GM19035 (cell line): ENCODE data around the gene AP3B2.

Source experiments
- ATAC-seq: cut with Tn5 transposase; IDR thresholded peaks from one replicate; pipeline ENCODE4 v1.9.1; 2021; ENCODE audit not compliant: unreplicated experiment

AP3B2 gene

GRCh38 chr15:82697735-82698407, 11.8 kb downstream of the AP3B2 start:
- no peak for ATAC-seq

DNA sequence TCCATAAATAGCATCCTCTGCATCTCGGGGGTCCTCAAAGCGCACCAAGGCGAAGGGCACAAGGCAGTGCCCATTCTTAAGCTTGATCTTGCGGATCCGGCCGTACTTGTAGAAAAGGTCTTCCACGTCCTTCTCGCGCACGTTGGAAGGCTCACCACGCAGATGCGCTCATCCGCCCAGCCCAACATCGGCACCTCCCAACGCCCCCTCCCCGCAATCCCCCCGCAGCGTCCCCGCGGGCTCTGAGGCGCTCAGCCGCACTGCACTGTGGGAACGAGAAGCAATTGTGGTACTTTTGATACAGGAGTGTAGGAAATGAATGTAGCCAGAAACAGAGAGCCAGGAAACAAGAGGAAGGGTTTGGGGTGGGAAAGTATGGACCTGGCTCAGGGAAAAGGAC, 17.5 kb downstream of the AP3B2 start:
- ATAC-seq, result no peak

DNA sequence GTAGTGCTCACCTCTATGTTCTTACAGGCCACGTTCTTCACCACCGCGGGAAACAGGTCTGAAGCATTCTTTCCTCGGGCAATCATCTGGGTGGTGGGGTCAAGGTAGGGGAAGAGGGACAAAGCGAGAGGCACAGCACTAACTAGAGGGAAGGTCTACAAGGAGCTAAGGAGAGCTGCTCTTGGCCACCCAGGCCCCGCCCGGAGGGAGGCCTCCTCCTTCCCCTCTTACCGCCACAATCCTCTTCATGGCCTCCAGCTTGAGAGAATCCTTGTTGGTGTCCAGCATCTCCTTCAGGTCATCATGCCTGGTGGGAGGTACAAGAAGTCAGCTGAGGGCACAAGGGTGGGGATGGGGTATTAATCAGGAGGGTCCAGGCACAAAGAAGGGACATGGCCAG, 20.5 kb downstream of the AP3B2 start:
- no peak for ATAC-seq

DNA sequence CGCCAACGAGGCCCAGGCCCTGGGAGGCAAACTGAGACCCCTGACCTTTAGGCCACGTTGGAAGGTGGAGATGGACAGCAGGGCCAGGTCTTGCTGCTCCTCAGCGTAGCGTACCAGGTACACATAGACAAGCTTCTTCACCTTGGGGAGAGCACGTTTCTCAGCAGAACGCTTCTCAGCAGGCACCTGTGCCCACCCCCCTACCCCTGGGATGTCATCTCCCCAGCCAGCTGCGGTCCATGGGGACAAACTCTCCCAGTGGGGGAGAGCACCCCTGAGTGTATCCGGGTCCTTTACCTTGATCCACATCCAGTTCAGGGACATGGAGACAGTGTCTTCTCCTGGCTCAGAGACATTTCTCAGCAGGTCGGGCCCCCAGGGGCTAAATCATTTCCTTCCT, 21.0 kb downstream of the AP3B2 start:
- no peak for ATAC-seq

DNA sequence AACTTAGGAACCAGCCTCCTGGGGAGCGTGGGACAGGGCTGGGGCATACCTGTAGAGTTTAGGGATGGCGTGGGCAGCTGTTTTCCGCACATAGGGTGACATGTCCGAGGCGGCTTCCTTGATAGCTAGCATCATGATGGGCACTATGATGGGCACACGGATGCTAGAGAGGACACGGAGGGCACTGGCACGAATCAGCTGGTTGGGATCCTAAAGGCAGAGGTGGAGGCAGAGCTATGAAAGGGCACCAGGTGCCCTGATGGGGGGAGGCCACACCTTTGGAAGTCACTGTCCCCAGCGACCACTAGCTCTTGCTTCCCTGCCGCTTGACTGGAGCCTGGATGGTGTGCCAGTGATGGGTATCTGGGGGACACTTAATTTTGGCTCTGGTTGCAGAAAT, 28.3 kb downstream of the AP3B2 start:
- no peak for ATAC-seq

GRCh38 chr15:82680200-82681102, 29.2 kb downstream of the AP3B2 start:
- ATAC-seq, result peak; percentile 87

DNA sequence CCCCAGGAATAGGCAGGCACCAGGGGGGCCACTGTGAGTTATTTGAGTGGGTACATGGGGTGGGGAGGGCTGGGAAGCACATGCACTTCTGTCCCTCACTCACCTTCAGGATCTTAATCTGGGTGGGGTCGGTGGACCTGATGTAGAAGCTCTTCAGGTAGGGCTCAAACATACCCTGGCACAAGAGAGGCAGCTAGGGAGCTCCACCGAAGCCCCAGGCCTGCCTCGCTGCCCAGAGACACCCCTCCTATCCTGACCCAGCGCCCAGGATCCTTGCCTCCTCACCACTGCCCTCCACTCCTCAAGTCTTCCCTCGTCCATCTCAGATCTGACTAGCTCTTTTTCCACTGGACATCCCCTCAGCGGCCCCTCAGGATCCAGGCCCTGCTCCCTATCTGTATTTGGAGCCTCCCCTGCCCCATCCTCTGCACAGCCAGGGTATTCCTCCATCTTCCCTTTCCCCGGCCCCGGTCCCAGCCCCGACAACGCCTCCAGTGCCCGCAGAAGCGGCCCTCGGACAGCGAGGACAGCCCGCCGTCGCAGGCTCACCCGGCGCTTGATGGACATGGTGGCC, 30.0 kb downstream of the AP3B2 start:
- no peak for ATAC-seq

DNA sequence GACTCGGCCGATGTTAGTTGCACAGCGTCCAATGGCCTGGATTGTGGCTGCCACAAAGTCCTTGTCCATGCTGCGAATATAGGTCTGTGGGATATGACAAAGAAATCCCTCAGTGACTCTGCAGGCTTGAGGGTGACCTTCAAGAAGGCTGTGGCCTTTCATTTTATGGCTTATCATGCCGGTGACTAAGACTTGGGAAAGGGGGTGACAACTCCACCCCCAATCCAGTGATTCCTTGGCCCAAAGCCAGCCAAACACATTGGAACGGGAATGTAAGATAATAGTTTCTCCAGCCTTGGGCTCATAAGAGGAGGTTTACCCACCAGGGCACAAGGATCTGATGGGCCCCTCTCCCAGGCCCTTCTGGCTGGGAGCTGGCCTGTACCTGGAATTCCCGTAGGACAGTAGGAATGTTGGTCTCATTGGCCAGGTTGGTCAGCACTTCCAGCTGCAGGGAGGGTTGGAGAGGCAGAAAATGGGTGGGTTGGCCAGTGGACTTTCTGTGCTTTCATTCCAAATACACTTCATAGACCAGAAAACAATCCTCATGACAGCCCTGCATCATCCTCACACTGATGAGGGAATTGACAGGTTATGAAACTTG, 31.9 kb downstream of the AP3B2 start:
- ATAC-seq, result no peak

DNA sequence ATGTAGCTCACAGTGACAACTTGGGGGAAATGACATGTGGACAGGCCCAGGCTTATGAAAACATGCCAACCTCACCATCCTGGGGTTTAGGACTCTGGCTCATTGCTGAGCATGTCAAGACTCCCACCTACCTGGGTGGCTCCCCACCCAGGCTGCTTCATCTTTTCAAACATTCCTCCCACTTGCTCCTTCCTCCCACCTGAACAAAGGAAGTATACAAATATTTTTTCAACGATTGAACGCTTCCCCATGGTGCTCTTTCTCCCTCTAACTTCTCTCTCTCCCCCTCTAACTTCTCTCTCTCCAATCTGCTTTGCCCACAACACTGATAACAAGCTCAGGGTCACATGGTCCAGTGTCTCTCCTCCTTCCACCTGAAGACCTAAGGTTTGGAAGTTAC, 34.8 kb downstream of the AP3B2 start:
- no peak for ATAC-seq

DNA sequence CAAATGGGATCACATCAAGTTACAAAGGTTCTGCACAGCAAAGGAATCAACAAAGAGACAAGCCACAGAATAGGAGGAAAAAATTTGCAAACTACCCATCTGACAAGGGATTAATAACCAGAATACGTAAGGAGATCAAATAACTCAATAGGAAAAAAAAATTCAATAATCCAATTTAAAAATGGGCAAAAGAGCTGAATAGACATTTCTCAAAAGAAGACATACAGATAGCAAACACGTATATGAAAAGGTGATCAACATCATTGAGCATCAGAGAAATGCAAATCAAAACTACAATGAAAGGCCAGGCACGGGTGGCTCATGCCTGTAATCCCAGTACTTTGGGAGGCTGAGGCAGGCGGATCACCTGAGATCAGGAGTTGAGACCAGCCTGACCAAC, 39.0 kb downstream of the AP3B2 start:
- no peak for ATAC-seq

DNA sequence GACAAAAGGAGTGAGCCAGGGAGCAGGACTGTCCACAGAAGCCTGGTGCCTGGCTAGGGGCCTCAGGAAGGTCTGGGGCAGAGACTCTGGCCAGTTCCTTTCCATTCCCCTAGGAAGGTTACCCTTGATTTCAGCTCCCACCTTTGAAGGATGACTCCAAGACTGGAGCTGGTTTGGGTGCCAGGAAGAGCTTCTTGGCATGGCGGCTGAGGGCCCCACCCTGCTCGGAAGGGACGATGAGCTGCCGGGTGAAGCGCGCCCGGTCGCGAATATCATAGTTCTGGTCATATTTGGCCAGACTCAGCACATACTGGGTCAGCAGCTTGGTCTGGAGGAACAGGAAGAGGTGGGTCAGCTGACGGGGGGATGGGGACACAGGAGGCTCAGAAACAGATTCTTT, 43.1 kb downstream of the AP3B2 start:
- ATAC-seq, result no peak

GRCh38 chr15:82664021-82664420, 45.7 kb downstream of the AP3B2 start:
- ATAC-seq, result no peak

GRCh38 chr15:82663186-82663600, 46.5 kb downstream of the AP3B2 start:
- no peak for ATAC-seq

- ATAC-seq, result no peak
These were observed 47.0 kb downstream of the AP3B2 start for GRCh38 chr15:82662641-82663040.

GRCh38 chr15:82660378-82660777, 49.3 kb downstream of the AP3B2 start:
- no peak for ATAC-seq

- no peak for ATAC-seq
These were observed 52.9 kb downstream of the AP3B2 start for GRCh38 chr15:82656641-82657266.

GRCh38 chr15:82655606-82656005, 54.1 kb downstream of the AP3B2 start:
- no peak for ATAC-seq

- ATAC-seq, result no peak
These were observed 56.0 kb downstream of the AP3B2 start for GRCh38 chr15:82653483-82654168.

DNA sequence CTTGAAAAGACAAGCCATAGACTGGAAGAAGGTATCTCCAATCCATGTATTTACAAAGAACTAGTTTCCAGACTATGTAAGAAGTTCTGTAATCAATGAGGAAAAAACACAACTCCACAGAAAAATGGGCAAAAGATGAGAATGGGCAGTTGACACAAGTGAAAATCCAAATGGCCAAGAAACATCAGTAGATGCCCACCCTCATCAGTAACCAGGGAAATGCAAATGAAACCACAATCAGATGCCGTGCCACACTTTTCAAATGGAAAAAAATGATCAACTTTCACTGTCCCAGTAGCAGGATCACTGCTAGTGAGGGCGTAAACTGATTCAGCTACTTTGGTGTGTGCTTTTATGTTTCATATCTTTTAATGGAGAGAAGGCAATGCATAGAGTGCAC, 58.0 kb downstream of the AP3B2 start:
- no peak for ATAC-seq

GRCh38 chr15:82650046-82650670, 59.5 kb downstream of the AP3B2 start:
- no peak for ATAC-seq
